PFSK-1 (cell line): ENCODE measurements around the gene IL10RB.

Experiments used
- FOXP2 ChIP-seq: optimal IDR thresholded peaks from 2 replicates; pipeline ENCODE3; 2011; ENCODE audit warnings: borderline replicate concordance, control low read depth, inconsistent platforms; ENCODE audit not compliant: insufficient read depth; ENCODE audit errors: extremely low read length, extremely low read depth
- POLR2AphosphoS5 ChIP-seq: IDR thresholded peaks from 2 replicates; pipeline ENCODE4 v1.6.1; 2012; ENCODE audit warnings: low read depth, mild to moderate bottlenecking, control low read depth, low read length, moderate library complexity
- SIN3A ChIP-seq: IDR thresholded peaks from 2 replicates; pipeline ENCODE4 v1.6.1; 2012; ENCODE audit warnings: mild to moderate bottlenecking, low read length, moderate library complexity, borderline replicate concordance; ENCODE audit not compliant: insufficient read depth
- TAF1 ChIP-seq: IDR thresholded peaks from 2 replicates; pipeline ENCODE4 v1.6.1; 2012; ENCODE audit warnings: low read length, control low read depth, borderline replicate concordance; ENCODE audit not compliant: insufficient read depth
- TF ChIP-seq, protein P1 (sequence below), 2 experiments: IDR thresholded peaks; 2 replicates each; pipeline versions ENCODE4 v1.6.1 to v1.8.0; 2011 to 2012; ENCODE audit warnings: low read depth in 2 of 2, low read length in 2 of 2, control low read depth in 1 of 2, inconsistent platforms in 1 of 2, mild to moderate bottlenecking in 1 of 2, moderate library complexity in 1 of 2; ENCODE audit not compliant: insufficient read depth in 1 of 2

DNA sequence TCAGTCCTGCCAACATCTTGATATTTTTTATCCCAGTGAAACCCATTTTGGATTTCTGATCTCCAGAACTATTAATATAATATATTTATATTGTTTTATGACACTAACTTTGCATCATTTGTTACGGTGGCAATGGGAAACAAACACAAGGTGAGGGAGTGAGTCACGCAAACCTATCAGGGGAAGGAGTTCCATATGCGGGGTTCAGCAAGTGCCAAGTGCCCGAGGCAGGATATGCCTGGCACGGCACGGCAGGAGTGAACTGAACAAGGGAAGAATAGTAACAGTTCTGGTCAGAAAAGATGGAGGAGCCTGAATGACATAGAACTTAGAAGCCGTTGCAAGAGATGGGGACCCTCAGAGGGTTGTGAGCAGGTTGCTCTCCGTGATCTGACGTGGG lies 7.7 kb upstream of the IL10RB start:
- TF ChIP-seq POLR2AphosphoS5 (no peak), TAF1 (no peak), SIN3A (no peak), FOXP2 (no peak)
- TF ChIP-seq, protein P1, sequence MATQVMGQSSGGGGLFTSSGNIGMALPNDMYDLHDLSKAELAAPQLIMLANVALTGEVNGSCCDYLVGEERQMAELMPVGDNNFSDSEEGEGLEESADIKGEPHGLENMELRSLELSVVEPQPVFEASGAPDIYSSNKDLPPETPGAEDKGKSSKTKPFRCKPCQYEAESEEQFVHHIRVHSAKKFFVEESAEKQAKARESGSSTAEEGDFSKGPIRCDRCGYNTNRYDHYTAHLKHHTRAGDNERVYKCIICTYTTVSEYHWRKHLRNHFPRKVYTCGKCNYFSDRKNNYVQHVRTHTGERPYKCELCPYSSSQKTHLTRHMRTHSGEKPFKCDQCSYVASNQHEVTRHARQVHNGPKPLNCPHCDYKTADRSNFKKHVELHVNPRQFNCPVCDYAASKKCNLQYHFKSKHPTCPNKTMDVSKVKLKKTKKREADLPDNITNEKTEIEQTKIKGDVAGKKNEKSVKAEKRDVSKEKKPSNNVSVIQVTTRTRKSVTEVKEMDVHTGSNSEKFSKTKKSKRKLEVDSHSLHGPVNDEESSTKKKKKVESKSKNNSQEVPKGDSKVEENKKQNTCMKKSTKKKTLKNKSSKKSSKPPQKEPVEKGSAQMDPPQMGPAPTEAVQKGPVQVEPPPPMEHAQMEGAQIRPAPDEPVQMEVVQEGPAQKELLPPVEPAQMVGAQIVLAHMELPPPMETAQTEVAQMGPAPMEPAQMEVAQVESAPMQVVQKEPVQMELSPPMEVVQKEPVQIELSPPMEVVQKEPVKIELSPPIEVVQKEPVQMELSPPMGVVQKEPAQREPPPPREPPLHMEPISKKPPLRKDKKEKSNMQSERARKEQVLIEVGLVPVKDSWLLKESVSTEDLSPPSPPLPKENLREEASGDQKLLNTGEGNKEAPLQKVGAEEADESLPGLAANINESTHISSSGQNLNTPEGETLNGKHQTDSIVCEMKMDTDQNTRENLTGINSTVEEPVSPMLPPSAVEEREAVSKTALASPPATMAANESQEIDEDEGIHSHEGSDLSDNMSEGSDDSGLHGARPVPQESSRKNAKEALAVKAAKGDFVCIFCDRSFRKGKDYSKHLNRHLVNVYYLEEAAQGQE (IDR thresholded peaks at IDR 0.05; ENCODE audit: insufficient read depth in 1 of 2, low read depth in 2 of 2, low read length in 2 of 2): no peak
